Choroid plexus epithelial cell (primary cell): ENCODE results near the gene FER.
"Not testable (repeated sequence)": the region's sequence is repeated elsewhere in the genome, so short reads cannot be mapped to it uniquely, and the experiment has no call there.

Experiments
- DNase-seq: peaks from one replicate; pipeline ENCODE4 v3.0.0-alpha.2; 2010; ENCODE audit warnings: low read depth
- H3K4me3 ChIP-seq: 2 replicates; pipeline ENCODE4 v1.5.1; 2011; ENCODE audit warnings: low read depth, mild to moderate bottlenecking, control low read depth, low read length, moderate library complexity
- CTCF ChIP-seq: conservative IDR thresholded peaks from 2 replicates; pipeline ENCODE4 v1.5.1; 2011; ENCODE audit warnings: low read depth, mild to moderate bottlenecking, control low read depth, inconsistent platforms, low read length, moderate library complexity

FER gene

GRCh38 chr5:108760512-108760911 lies 12.8 kb downstream of the FER start:
- H3K4me3 ChIP-seq, result no peak overlapping the region
- TF ChIP-seq CTCF, result no peak
- DNase-seq, result no peak

- H3K4me3 ChIP-seq, result no peak overlapping the region
- TF ChIP-seq CTCF, result no peak
- DNase-seq, result no peak
Observed at GRCh38 chr5:108762660-108763059, 15.0 kb downstream of the FER start.

GRCh38 chr5:108763222-108763916 lies 15.7 kb downstream of the FER start:
- no peak for TF ChIP-seq CTCF
- H3K4me3 ChIP-seq, result no peak overlapping the region
- no peak for DNase-seq

GRCh38 chr5:108765647-108766046 lies 17.9 kb downstream of the FER start:
- no peak for DNase-seq
- no peak overlapping the region for H3K4me3 ChIP-seq
- no peak for TF ChIP-seq CTCF

GRCh38 chr5:108766916-108767315 lies 19.2 kb downstream of the FER start:
- not testable (repeated sequence) for H3K4me3 ChIP-seq, DNase-seq

- H3K4me3 ChIP-seq, result no peak overlapping the region
- no peak for TF ChIP-seq CTCF
- peak; percentile 25 for DNase-seq
Observed at GRCh38 chr5:108769352-108769751, 21.7 kb downstream of the FER start.

- no peak for TF ChIP-seq CTCF
- H3K4me3 ChIP-seq, result no peak overlapping the region
- no peak for DNase-seq
Observed at GRCh38 chr5:108772626-108773025, 24.9 kb downstream of the FER start.
